HepG2 (cell line): ENCODE results near the gene ZNF446. TPM values are rescaled to one million over a fixed set of nuclear protein-coding genes. Genes with fewer than 3 reads are reported as not detected.
A peak's percentile ranks its signal among the peaks of the same experiment; 100 is the strongest.

Source experiments
- FOXO1 ChIP-seq: sonication (generic); formaldehyde crosslinking; IDR thresholded peaks from 2 replicates; pipeline ENCODE4 v1.4.0; 2020; ENCODE audit warnings: missing genetic modification reagents
- HMGA1 ChIP-seq: sonication (generic); formaldehyde crosslinking; conservative IDR thresholded peaks from 2 replicates; pipeline ENCODE4 v1.4.0; 2020; ENCODE audit warnings: missing genetic modification reagents
- HNRNPLL ChIP-seq: fragments of 200-400 bp; formaldehyde crosslinking; IDR thresholded peaks from 2 replicates; pipeline ENCODE4 v1.6.1; 2017; ENCODE audit warnings: mild to moderate bottlenecking, low read depth, low read length; ENCODE audit not compliant: poor library complexity, severe bottlenecking
- NFIC ChIP-seq: IDR thresholded peaks from 2 replicates; pipeline ENCODE4 v1.6.1; 2012; ENCODE audit warnings: mild to moderate bottlenecking, low read length, inconsistent platforms
- SCMH1 ChIP-seq: sonication (generic); formaldehyde crosslinking; IDR thresholded peaks from 2 replicates; pipeline ENCODE4 v1.9.0; 2021; ENCODE audit warnings: missing genetic modification reagents, mild to moderate bottlenecking, borderline replicate concordance
- SETDB1 ChIP-seq: sonication (generic); formaldehyde crosslinking; IDR thresholded peaks from 2 replicates; pipeline ENCODE4 v1.5.1; 2020; ENCODE audit warnings: missing genetic modification reagents, mild to moderate bottlenecking, borderline replicate concordance
- SOX5 ChIP-seq: IDR thresholded peaks from 2 replicates; pipeline ENCODE4 v1.6.1; 2016; ENCODE audit warnings: borderline replicate concordance
- SRSF9 ChIP-seq: fragments of 200-400 bp; formaldehyde crosslinking; IDR thresholded peaks from 2 replicates; pipeline ENCODE4 v1.6.1; 2018; ENCODE audit warnings: borderline replicate concordance, mild to moderate bottlenecking, low read depth, low read length; ENCODE audit not compliant: insufficient read depth, poor library complexity, severe bottlenecking
- ZNF30 ChIP-seq: sonication (generic); formaldehyde crosslinking; IDR thresholded peaks from 2 replicates; pipeline ENCODE4 v1.5.0; 2020; ENCODE audit warnings: mild to moderate bottlenecking, missing genetic modification reagents
- ZNF550 ChIP-seq: sonication (generic); formaldehyde crosslinking; IDR thresholded peaks from 2 replicates; pipeline ENCODE4 v1.4.0; 2020; ENCODE audit warnings: mild to moderate bottlenecking, missing genetic modification reagents, borderline replicate concordance
- ZNF567 ChIP-seq: sonication (generic); formaldehyde crosslinking; IDR thresholded peaks from 2 replicates; pipeline ENCODE4 v1.8.1; 2023; ENCODE audit warnings: mild to moderate bottlenecking, missing genetic modification reagents, borderline replicate concordance
- ZNF619 ChIP-seq: sonication (generic); formaldehyde crosslinking; IDR thresholded peaks from 2 replicates; pipeline ENCODE4 v1.4.0; 2020; ENCODE audit warnings: mild to moderate bottlenecking, missing genetic modification reagents
- ZNF841 ChIP-seq: sonication (generic); formaldehyde crosslinking; IDR thresholded peaks from 2 replicates; pipeline ENCODE4 v1.8.1; 2023; ENCODE audit warnings: missing genetic modification reagents, borderline replicate concordance
- polyA plus RNA-seq, 8 experiments: library from polyadenylated mRNA; depleted of rRNA in 3 of 8; stranded (reverse) in 7 of 8; unstranded in 1 of 8; fragments of >200 nt; fragmentation: Illumina TruSeq in 4 of 8; extraction: Trizol in 4 of 8; gene quantifications; 2 replicates each; pipeline versions ENCODE4 v1.2.1 to v1.2.3, GENCODE V29; 2011 to 2016; ENCODE audit warnings: low read depth in 4 of 8, missing spikeins in 1 of 8, mixed read lengths in 1 of 8; ENCODE audit not compliant: insufficient read depth in 1 of 8
- total RNA-seq, 5 experiments: library from RNA; depleted of rRNA; stranded (reverse); fragments of >200 nt; fragmentation: Illumina TruSeq; extraction: Trizol; gene quantifications; 2 replicates each; pipeline ENCODE4 v1.2.3, GENCODE V29; 2016; ENCODE audit warnings: low read depth in 1 of 5
- TF ChIP-seq, protein P1 (sequence below): sonication (generic); formaldehyde crosslinking; IDR thresholded peaks from 2 replicates; pipeline ENCODE4 v1.5.0; 2020; ENCODE audit warnings: missing genetic modification reagents
- TF ChIP-seq, protein P2 (sequence below): sonication (generic); formaldehyde crosslinking; IDR thresholded peaks from 2 replicates; pipeline ENCODE4 v1.4.0; 2020; ENCODE audit warnings: missing genetic modification reagents, low read depth, mild to moderate bottlenecking, borderline replicate concordance
- TF ChIP-seq, protein P3 (sequence below): sonication (generic); formaldehyde crosslinking; IDR thresholded peaks from 2 replicates; pipeline ENCODE4 v1.4.0; 2020; ENCODE audit warnings: missing genetic modification reagents, borderline replicate concordance
- TF ChIP-seq, protein P4 (sequence below): IDR thresholded peaks from 2 replicates; pipeline ENCODE4 v1.6.1; 2018; ENCODE audit warnings: missing genetic modification reagents
- TF ChIP-seq, protein P5 (sequence below): sonication (generic); formaldehyde crosslinking; IDR thresholded peaks from 2 replicates; pipeline ENCODE4 v1.5.0; 2020; ENCODE audit warnings: missing genetic modification reagents
- TF ChIP-seq, protein P6 (sequence below): sonication (generic); formaldehyde crosslinking; conservative IDR thresholded peaks from 2 replicates; pipeline ENCODE4 v1.8.0; 2022; ENCODE audit warnings: missing genetic modification reagents
- TF ChIP-seq, protein P7 (sequence below): IDR thresholded peaks from 2 replicates; pipeline ENCODE4 v1.6.1; 2016; ENCODE audit warnings: low read depth, borderline replicate concordance

ZNF446 gene
- total and polyA plus RNA-seq, 2 of the 13 experiments (the other 11 are each of a cell fraction or from before 2014, with no cell fraction given), result 3.0 to 3.6 TPM

DNA sequence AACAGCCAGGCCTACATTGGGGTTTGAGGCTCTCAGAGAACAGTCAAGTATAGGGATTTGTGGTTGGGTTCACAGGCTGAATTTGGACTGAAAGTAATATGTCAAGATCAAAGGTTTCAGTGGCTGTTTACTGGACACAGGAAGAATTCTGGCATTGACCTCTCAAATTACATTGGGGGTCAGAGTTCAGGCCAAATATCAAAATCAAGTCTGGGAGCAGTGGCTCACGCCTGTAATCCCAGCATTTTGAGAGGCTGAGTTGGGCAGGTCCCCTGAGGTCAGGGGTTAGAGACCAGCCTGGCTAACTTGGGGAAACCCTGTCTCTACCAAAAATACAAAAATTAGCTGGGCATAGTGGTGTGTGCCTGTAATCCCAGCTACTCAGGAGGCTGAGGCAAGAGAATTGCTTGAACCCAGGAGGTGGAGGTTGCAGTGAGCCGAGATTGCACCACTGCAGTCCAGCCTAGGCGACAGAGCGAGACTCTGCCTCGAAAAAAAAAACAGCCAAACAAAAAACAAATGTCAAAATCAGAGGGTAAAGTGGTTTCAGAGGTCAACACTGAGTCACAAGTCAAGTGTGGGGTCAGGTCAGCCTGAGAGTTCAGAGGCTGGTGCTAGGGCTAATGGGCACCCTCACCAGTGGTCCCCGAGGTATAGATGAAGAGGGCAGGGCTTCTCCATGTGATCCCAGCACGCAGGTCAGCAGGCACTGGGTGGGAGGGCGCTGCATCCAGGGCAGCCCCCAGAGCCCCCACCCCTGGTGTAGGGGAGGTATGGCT lies 34.1 kb downstream of the ZNF446 start (continued):
- TF ChIP-seq, protein P1, sequence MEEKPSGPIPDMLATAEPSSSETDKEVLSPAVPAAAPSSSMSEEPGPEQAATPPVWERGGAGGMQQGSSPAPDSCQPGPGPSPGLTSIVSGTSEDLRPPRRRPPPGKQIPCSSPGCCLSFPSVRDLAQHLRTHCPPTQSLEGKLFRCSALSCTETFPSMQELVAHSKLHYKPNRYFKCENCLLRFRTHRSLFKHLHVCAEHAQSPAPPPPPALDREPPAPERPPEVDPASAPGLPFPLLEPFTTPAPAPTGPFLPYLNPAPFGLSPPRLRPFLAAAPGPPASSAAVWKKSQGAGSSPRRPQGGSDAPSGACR (CRISPR knock-in tag), result no peak
- TF ChIP-seq SETDB1 (CRISPR knock-in tag), result no peak
- TF ChIP-seq HNRNPLL, result no peak
- TF ChIP-seq, protein P2, sequence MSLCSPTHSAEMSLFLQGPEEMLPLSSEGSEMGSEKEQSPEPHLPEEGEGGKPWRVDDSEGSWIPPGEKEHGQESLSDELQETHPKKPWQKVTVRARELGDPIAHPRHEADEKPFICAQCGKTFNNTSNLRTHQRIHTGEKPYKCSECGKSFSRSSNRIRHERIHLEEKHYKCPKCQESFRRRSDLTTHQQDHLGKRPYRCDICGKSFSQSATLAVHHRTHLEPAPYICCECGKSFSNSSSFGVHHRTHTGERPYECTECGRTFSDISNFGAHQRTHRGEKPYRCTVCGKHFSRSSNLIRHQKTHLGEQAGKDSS (CRISPR knock-in tag), result no peak
- TF ChIP-seq, protein P3, sequence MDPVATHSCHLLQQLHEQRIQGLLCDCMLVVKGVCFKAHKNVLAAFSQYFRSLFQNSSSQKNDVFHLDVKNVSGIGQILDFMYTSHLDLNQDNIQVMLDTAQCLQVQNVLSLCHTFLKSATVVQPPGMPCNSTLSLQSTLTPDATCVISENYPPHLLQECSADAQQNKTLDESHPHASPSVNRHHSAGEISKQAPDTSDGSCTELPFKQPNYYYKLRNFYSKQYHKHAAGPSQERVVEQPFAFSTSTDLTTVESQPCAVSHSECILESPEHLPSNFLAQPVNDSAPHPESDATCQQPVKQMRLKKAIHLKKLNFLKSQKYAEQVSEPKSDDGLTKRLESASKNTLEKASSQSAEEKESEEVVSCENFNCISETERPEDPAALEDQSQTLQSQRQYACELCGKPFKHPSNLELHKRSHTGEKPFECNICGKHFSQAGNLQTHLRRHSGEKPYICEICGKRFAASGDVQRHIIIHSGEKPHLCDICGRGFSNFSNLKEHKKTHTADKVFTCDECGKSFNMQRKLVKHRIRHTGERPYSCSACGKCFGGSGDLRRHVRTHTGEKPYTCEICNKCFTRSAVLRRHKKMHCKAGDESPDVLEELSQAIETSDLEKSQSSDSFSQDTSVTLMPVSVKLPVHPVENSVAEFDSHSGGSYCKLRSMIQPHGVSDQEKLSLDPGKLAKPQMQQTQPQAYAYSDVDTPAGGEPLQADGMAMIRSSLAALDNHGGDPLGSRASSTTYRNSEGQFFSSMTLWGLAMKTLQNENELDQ (CRISPR knock-in tag), result no peak
- TF ChIP-seq SCMH1 (CRISPR knock-in tag), result no peak
- TF ChIP-seq, protein P4, sequence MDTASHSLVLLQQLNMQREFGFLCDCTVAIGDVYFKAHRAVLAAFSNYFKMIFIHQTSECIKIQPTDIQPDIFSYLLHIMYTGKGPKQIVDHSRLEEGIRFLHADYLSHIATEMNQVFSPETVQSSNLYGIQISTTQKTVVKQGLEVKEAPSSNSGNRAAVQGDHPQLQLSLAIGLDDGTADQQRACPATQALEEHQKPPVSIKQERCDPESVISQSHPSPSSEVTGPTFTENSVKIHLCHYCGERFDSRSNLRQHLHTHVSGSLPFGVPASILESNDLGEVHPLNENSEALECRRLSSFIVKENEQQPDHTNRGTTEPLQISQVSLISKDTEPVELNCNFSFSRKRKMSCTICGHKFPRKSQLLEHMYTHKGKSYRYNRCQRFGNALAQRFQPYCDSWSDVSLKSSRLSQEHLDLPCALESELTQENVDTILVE (CRISPR knock-in tag), result no peak
- no peak for TF ChIP-seq HMGA1 (CRISPR knock-in tag)
- TF ChIP-seq, protein P5, sequence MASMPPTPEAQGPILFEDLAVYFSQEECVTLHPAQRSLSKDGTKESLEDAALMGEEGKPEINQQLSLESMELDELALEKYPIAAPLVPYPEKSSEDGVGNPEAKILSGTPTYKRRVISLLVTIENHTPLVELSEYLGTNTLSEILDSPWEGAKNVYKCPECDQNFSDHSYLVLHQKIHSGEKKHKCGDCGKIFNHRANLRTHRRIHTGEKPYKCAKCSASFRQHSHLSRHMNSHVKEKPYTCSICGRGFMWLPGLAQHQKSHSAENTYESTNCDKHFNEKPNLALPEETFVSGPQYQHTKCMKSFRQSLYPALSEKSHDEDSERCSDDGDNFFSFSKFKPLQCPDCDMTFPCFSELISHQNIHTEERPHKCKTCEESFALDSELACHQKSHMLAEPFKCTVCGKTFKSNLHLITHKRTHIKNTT (CRISPR knock-in tag), result no peak
- TF ChIP-seq NFIC, result 0 out of 2 replicates have a peak, but pooled peaks have one; percentile 56
- no peak for TF ChIP-seq ZNF619 (CRISPR knock-in tag)
- TF ChIP-seq FOXO1 (CRISPR knock-in tag), result peak; percentile 67; the same call in 1 of the 2 replicates
- TF ChIP-seq ZNF550 (CRISPR knock-in tag), result no peak
- no peak for TF ChIP-seq SRSF9
- TF ChIP-seq, protein P6, sequence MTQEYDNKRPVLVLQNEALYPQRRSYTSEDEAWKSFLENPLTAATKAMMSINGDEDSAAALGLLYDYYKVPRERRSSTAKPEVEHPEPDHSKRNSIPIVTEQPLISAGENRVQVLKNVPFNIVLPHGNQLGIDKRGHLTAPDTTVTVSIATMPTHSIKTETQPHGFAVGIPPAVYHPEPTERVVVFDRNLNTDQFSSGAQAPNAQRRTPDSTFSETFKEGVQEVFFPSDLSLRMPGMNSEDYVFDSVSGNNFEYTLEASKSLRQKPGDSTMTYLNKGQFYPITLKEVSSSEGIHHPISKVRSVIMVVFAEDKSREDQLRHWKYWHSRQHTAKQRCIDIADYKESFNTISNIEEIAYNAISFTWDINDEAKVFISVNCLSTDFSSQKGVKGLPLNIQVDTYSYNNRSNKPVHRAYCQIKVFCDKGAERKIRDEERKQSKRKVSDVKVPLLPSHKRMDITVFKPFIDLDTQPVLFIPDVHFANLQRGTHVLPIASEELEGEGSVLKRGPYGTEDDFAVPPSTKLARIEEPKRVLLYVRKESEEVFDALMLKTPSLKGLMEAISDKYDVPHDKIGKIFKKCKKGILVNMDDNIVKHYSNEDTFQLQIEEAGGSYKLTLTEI (CRISPR knock-in tag), result no peak
- TF ChIP-seq SOX5, result no peak; the same call in 1 of the 2 replicates
- TF ChIP-seq, protein P7, sequence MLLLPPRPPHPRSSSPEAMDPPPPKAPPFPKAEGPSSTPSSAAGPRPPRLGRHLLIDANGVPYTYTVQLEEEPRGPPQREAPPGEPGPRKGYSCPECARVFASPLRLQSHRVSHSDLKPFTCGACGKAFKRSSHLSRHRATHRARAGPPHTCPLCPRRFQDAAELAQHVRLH (CRISPR knock-in tag), result no peak
- no peak for TF ChIP-seq ZNF567 (CRISPR knock-in tag)
- no peak for TF ChIP-seq ZNF30 (CRISPR knock-in tag)
- no peak for TF ChIP-seq ZNF841 (CRISPR knock-in tag)
